GM18499 (cell line): ENCODE data around the gene HAUS3.
"Not testable (repeated sequence)": the region's sequence is repeated elsewhere in the genome, so short reads cannot be mapped to it uniquely, and the experiment has no call there.

Experiments used
- ATAC-seq: cut with Tn5 transposase; IDR thresholded peaks from one replicate; pipeline ENCODE4 v1.9.1; 2021; ENCODE audit warnings: moderate number of reproducible peaks; ENCODE audit not compliant: insufficient read depth, unreplicated experiment

HAUS3 gene

DNA sequence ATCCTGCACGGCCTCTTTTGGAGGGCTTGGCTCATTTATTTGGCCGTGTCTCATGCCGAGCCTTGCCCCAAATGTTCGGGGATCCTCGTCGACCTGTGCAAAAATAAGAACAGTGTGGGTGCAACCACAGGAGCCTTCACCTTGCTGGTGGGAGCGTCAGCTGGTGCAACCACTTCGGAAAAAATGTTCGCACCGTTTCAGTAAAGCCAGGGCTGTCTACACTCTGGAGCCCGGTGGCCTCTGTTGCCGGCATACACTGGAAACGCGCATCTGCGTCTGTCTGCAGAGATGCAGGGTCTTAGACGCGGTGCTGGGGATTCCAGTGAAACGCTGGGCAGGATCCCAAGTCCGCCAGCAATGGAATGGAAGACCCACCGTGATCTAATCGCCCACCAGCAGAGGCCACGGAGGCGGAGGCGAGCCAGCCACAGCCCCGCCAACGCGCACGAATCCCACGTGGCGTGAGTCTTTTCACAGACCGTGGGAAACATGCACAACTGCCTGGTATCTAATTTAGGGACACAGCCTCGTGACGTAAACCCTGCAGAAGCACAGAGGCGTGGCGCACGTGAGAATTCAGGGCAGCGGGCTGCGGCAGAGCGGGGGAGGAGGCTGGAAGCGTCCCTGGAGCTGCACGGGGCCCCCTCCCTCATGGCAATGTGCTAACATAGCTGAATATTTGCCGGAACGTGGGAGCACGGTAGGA, 33.8 kb upstream of the HAUS3 start:
- ATAC-seq = no peak

- ATAC-seq = not testable (repeated sequence)
Observed at GRCh38 chr4:2275044-2275397, 33.1 kb upstream of the HAUS3 start.

DNA sequence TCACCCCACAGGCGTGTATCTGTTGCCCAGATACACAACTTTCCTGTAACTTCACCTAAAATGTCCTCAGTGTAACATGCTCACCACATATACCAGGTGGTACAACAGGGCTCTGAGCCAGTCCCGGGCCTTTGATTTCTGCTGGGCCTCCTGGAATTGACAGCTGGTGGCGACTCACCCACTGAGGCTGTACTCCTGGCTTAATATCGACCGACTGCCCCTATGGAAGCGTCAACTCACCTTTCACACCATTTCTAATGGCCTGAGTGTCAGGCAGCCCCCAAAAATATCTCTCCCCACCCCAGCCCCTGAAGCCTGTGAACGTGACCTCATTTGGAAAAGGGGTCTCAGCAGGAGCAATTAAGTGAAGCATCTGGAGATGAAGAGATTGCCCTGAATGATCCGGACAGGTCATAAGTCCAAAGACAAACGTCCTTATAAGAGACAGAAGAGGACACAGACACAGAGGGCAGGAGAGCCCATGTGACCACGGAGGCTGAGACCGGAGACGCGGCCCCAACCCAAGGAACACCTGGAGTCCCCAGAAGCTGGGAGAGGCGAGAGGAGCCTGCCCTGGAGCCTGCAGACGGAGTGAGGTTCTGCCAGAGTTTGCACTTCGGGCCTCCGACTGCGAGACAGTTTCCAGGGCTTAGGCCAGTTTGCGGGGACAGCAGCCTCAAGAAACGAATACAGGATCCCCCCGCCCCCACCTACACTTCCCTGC, 32.6 kb upstream of the HAUS3 start:
- no peak for ATAC-seq

- ATAC-seq = no peak
Observed at GRCh38 chr4:2273657-2274319, 31.9 kb upstream of the HAUS3 start.

GRCh38 chr4:2273221-2273620, 31.3 kb upstream of the HAUS3 start:
- ATAC-seq = no peak

DNA sequence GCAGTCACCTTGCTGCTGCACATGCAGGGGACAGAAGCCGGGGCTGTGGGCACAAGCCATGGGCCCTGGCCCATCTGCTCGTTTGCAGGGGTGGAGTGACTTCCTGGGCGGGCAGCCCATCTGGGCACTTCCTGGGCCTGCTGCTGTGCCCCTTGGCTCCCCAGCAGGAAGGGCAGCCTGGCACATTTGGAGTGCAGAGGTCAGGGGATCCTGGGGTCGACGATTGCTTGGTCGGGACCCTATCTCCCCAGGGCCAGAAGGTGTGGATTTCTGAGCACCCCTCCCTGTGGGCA, 30.9 kb upstream of the HAUS3 start:
- ATAC-seq = no peak

DNA sequence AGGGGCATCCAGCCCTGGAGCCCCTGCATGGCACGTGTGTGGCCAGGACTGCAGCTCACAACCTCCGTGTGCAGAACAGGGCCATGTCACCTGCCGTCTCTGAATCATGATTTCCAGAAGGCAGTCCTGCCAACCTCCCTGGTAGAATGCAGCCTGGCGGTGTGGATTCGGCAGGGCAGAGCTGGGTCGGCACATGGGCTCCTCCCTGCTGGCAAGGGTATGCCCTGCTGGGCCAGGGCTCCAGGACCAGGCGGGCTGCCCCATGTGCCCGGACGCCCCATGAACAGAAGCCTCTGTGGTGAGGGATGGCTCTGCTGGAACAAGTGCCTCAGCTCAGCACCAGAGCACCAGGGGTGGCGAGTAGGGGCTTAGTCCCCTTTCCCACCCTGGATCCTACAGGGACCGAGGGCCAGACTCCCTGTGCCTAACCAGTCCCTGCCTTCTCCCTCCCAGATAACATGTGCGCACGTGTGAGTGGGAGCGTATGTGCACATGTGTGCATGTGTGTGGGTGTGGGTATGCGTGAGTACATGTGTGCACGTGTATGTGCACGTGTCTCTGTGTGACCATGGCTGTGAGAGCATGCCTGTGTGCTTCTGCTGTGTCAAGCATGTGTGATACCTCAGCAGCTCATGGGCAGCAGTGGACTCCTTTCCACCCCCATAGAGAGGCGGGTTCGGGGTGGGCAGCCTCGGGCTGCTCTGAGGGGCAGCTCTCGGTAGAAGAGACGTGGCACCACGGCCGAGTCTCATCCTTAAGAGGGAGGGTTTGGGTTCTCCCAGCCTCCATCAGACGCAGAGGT, 30.3 kb upstream of the HAUS3 start:
- no peak for ATAC-seq

DNA sequence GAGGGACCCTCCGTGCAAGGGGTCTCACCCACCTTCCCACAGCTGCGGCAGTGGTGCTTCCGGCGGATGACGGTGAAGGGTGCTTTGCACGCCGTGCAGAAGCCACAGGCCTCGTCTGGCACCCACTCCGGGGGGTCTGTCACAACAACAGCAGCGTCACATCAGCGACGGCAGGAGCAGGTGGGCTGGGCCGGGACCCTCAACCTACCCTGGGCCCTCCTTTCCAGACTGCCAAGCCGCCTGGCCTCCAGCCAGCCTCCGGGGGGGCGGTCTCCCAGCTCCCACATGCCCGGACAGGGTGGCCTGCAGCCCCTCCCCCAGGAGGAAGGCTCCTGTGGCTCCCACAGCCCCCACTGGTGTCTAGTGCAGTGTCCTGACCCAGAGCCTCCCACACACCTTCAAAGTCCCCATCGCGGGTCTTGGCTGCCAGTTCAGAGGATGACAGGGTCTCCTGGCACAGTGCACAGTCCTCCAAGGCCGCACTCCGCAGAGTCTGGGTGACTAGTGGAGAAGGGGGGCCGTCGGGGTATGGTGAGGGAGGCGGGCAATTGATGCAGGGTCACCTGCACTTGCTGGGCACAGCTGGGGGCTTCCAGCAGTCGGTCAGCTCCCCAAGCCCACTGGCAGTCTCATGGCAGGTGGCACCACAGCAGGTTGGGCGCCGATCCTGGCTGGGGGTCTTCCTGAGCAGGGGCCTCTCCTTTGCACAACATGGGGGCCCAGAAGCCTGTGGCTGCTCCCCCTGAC, 29.5 kb upstream of the HAUS3 start:
- ATAC-seq = no peak

GRCh38 chr4:2270341-2271165, 28.6 kb upstream of the HAUS3 start:
- no peak for ATAC-seq

DNA sequence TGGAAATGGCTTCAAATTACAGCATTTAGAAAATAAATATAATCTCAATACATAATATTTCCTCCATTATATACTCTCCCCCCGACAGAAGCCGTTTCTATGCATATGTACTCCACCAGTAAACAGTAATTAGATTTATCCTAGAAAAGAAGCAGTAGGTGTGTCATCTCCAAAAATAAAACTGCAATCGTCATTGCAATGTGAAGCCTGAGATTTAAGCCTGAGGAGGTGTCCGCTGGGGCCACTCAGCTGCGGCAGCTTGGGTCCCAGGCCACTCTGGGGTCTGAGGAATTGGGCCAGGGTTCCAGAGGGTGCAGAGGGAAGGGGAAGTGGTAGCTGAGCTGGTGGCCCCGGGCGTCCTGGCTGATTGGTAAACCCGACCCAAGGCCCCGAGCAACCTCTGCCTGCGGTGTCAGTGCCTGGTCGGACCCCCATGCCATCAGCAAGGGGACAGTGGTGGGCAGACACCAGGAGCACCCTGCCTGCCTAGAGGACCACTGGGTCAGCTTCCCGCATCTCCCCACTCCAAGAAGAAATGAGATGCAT, 27.8 kb upstream of the HAUS3 start:
- no peak for ATAC-seq

DNA sequence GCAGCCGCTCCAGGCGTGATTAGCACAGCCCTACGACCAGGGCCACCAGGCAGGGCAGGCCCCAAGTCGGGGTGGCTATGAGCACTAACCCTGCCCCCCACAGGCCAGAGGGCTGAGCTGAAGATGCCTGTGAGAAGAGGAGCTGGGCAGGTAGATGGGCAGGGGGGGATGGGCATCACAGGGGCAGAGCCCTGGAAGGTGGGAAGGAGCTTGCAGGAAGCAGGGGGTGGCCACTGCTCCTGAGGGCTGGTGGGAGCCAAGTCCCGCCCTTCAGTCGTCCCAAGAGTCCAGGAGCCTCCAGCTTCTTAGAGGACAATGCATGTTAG, 27.2 kb upstream of the HAUS3 start:
- ATAC-seq = no peak

DNA sequence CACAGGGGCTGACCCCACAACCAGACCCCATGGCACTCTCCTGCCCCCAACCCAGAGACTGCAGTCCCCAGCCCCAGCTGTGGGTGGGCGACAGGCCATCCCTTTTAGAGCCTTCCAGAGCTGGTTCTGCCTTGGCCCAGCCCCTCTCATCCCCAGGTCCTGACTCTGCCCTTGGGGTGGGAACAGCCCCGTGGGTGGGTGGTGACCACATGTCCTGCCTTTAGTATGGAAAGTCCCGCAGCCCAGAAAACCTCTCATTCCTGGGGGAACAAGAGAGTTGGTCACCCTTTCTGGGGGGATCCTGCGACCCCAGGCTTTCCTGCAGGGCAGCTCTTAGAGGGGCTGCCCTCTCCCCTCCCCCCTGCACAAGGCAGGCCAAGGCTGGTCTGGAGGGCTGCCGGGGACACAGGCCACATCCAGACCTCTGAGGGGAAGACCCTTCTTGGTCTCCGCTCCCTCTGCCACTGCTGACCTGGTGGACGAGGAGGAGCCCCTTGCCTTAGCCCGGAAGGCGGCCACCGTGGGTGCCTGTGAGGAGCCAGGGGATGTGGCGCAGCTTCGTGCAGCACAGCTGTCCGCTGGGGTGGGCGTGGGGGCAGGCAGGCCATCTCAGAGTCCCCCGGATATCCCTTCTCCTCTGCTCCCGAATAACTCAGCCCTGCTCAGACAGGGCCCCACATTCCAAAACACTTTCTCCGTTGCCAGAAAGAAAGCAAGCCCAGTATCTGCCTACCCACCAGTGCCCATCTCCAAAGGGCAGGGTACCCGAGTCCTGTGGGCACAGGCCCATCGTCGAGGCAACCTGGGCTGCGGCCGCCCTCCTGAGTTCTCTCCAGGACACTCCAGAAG, 26.7 kb upstream of the HAUS3 start:
- no peak for ATAC-seq

DNA sequence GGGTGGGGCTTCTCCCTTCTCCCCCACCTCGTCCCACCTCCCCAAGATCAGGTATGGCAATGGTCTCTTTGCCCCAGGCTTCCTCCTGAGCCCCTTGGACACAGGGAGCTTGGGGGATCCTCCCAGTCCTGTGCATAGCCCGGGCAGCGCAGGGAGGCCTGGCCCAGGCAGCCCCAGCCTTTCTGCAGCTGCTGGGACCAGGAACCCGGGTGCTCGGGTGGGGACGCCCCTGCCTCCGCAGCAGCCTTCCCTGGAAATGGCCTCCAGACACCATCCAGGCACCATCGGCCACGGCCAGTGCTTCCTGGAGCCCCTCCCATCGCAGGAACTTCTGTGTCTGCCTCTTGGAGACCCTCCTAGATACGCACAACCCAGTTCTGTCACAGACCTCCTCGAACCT, 25.9 kb upstream of the HAUS3 start:
- no peak for ATAC-seq

DNA sequence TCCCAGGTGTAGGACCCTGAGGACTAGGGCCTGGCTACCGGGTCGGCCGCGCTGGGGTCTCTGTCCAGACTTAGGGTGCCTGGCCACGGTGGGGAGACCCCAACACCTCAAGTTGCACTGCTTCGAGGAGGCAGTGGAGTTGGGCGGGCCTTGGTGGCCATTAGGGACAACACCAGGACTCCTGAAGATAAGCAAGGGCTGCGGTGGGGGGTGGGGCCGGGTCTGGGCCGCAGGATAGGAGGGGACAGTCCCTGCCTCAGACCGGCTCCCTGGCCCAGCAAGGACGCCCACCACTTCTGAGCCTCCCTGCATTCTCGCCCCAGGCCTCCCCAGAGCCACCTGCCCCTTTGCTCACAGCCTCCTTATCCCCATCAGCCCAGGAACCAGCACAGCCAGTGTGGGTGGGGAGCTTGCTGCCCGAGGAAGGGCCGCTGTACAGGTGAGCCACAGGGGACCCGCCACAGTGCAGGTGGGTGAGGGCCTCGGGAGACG, 25.4 kb upstream of the HAUS3 start:
- no peak for ATAC-seq

GRCh38 chr4:2266821-2267220, 24.9 kb upstream of the HAUS3 start:
- no peak for ATAC-seq

DNA sequence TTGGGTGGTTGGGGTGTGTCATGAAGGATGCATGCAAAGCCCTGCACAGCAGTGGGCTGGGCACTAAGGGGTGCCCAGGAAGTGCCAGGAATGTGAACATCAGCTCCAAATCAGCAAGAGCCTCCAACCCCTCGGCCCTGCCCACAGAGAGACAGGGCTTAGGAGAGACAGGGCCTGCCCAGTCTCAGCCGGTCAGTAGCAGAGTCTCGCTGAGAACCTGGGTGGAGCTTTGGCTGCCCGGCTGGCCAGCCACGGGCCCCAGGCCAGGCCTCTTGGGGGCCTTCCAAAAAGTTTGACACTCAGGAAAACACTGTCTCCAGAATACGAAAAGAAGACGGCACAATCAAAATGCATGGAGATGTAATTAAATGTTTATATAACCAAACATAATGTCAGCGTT, 24.3 kb upstream of the HAUS3 start:
- ATAC-seq = no peak

GRCh38 chr4:2265113-2266110, 23.5 kb upstream of the HAUS3 start:
- no peak for ATAC-seq
